ENCODE data around the gene RTN4RL1.

RTN4RL1 gene

DNA sequence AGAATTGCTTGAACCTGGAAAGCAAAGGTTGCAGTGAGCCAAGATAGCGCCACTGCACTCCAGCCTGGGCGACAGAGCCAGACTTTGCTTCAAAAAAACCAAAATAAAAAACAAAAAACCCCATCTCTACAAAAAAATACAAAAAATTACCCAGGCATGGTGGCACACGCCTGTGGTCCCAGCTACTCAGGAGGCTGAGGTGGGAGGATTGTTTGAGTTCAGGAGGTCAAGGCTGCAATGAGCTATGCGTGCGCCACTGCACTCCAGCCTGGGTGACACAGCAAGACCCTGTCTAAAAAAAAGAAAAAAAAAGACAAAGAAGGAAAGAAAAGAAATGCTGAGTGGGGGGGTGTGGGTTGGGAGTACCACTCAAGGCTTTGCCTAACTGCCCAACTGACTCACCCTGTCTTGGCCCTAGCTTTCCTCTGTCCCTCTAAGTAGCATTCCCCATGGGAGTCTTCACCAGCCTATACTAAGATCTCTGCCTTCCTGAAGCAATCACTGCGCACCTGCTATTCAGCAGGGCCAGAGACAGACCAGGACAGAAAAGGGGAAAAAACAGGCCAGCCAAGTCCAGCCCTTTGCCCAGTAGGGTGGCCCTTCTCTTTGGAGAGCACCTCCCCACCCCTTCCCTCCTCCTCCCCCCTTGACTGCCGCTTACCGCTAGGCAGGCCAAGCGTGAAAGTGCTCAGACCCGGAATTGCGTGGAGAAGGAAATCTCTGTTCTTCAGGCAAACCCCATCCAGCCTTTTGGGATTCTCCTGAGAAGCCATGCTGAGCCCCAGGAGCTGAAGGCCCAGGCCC, 45.8 kb downstream of the RTN4RL1 start:
- DNase-seq (ENCODE audit: extremely low read depth, low read depth), result no peak
- TF ChIP-seq, protein P1, sequence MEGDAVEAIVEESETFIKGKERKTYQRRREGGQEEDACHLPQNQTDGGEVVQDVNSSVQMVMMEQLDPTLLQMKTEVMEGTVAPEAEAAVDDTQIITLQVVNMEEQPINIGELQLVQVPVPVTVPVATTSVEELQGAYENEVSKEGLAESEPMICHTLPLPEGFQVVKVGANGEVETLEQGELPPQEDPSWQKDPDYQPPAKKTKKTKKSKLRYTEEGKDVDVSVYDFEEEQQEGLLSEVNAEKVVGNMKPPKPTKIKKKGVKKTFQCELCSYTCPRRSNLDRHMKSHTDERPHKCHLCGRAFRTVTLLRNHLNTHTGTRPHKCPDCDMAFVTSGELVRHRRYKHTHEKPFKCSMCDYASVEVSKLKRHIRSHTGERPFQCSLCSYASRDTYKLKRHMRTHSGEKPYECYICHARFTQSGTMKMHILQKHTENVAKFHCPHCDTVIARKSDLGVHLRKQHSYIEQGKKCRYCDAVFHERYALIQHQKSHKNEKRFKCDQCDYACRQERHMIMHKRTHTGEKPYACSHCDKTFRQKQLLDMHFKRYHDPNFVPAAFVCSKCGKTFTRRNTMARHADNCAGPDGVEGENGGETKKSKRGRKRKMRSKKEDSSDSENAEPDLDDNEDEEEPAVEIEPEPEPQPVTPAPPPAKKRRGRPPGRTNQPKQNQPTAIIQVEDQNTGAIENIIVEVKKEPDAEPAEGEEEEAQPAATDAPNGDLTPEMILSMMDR (IDR thresholded peaks at IDR 0.05; ENCODE audit: low read depth, low read length, missing control alignments), result no peak
- H3K4me3 ChIP-seq (replicated peaks; ENCODE audit: low read depth, low read length), result no peak overlapping the region

DNA sequence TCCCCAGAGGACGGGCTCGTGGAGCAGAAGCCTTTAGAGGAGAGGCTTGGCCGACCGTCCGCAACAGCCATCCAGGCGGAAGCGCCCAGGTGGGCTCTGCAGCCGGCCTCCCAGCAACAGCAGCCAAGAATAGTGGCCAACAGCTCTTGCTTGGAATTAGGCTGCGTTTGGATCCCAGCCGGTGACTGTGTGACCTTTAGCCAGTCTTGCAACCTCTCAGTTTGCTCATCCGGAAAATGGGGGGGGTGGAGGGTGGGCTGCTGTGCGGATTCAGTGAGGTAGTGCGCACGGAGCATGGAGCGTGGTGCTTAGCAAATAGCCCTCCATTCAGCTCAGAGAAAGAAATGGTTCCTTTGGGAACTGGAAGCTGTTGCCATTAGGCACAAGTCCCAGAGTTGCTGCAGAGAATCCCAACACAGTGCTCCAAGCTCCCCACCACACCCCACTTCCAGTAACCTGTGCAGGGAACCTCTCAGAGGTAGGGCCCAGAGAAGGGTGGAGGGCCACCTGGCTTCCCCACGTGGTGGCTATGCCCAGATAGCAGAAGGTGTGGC, 46.7 kb downstream of the RTN4RL1 start:
- H3K4me3 ChIP-seq (replicated peaks; ENCODE audit: low read depth, low read length), result no peak overlapping the region
- TF ChIP-seq, protein P1 (IDR thresholded peaks at IDR 0.05; ENCODE audit: low read depth, low read length, missing control alignments), result no peak
- DNase-seq (ENCODE audit: extremely low read depth, low read depth), result no peak

DNA sequence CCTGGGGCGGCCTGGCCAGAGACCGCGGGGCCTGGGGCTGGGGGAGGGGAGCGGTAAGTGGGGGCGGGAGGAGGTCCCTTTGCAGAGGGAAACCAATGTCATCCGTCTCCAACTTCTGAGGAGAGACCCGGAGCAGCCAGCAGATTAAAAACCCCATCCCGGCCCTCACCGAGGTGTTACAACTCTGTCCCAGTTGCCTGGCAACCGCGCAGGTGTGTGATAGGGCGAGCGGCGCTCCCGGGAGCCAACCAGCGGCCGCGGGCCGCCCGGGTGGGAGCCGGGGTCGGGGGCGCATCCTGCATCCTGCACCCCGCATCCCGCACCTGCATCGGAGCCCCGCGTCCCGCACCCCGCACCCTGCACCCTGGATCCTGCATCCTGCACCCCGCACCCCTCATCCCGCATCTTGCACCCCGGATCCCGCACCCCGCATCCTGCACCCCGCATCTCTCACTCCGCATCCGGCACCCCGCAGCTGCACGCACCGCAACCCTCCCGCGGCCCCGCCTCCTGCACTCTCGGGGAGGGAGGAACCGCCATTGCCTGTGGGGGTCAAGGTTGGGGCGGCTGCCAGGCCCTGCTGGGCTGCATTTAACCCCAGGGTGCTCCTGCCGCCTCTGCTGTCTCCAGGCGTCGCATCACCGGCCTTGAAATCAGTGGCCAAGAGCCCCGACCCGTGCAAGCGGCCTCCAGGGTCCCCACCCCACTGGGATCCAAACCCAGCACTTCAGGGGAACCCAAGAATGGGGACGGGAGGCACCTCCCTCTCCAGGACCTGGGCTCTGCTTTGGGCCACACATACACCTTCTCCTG, 47.3 kb downstream of the RTN4RL1 start:
- H3K4me3 ChIP-seq (replicated peaks; ENCODE audit: low read depth, low read length), result no peak overlapping the region

DNA sequence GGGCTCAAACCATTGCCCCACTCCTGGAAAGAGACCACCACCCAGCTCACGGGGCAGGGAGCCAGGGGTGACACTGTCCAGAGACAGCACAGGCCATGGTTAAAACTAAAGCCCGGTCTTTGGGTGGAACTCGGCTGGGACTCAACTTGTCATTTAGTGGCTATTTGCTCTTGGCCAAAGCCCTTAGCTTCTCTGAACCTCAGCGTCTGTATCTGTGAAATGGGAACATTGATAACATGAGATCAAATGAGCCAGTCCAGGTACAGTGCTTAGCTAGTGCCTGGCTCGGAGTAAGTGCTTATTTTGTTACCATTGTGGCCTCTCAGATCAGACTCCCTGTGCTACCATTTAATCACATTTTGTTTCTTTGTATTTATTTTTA, 48.5 kb downstream of the RTN4RL1 start:
- DNase-seq (ENCODE audit: extremely low read depth, low read depth), result no peak
- no peak overlapping the region for H3K4me3 ChIP-seq (replicated peaks; ENCODE audit: low read depth, low read length)
- TF ChIP-seq, protein P1 (IDR thresholded peaks at IDR 0.05; ENCODE audit: low read depth, low read length, missing control alignments), result no peak

More for the DNA sequence above, 47.3 kb downstream of the RTN4RL1 start:
- TF ChIP-seq, protein P1 (IDR thresholded peaks at IDR 0.05; ENCODE audit: low read depth, low read length, missing control alignments), result no peak
- no peak for DNase-seq (ENCODE audit: extremely low read depth, low read depth)

DNA sequence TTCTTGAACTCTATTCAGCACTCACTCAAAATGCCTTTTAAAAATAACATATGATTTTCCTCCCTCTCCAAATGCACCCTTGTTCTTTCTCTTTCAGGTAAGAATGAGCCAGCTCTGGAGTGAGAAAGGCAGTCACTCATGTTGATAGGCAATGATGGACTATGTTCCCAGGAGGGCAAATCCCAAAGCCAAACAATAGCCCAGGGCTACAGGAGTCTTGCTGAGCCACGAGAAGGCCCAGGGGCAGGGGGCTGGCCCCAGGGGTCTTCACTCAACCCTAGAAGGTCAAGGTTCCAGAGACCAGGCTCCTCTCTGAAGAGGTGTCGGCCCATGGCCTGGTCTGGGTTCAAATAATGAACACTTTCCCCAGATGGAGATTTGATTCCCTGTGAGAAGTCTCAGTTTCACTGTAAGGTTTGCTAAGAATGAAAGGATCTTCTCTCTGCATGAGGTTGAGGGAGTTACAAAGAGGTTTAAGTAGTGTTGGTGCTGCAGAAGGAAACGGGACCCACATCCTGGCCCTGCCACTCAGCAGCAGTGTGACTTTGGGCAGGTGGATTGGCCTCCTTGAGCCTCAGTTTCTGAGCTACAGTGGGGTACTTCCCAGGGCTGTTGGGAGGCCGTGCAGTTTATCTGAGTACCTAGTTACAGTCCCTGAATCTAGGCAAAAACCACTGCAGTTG, 49.0 kb downstream of the RTN4RL1 start:
- DNase-seq (ENCODE audit: extremely low read depth, low read depth), result no peak
- TF ChIP-seq, protein P1 (IDR thresholded peaks at IDR 0.05; ENCODE audit: low read depth, low read length, missing control alignments), result no peak
- no peak overlapping the region for H3K4me3 ChIP-seq (replicated peaks; ENCODE audit: low read depth, low read length)

DNA sequence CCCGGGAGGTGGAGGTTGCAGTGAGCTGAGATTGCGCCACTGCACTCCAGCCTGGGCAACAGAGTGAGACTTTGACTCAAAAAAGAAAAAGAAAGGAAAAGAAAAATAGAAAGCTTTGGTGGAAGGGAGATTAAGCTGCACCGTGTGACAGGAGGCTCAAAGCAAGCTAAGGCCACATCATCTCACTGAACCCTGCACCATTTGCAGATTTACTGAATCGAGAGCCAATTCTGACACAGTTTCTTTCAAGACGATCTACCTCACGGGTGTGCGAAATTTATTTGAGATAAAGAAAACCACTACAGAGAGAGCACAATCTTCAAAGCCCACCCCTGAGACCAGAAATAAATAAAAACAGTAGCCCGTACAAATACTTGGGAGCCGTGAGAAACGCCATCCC, 49.6 kb downstream of the RTN4RL1 start:
- TF ChIP-seq, protein P1 (IDR thresholded peaks at IDR 0.05; ENCODE audit: low read depth, low read length, missing control alignments), result no peak
- DNase-seq (ENCODE audit: extremely low read depth, low read depth), result no peak
- H3K4me3 ChIP-seq (replicated peaks; ENCODE audit: low read depth, low read length), result no peak overlapping the region
